GF-D8 (cell line): Measurements from ENCODE around the gene TMEM252.

ENCODE experiments used
- DNase-seq: peaks from one replicate; lab custom pipeline; 2025; lab: John Stamatoyannopoulos, UW

Gene TMEM252

GRCh38 chr9:68541568-68541967, 885 bp upstream of the TMEM252 start:
- DNase-seq = no peak

DNA sequence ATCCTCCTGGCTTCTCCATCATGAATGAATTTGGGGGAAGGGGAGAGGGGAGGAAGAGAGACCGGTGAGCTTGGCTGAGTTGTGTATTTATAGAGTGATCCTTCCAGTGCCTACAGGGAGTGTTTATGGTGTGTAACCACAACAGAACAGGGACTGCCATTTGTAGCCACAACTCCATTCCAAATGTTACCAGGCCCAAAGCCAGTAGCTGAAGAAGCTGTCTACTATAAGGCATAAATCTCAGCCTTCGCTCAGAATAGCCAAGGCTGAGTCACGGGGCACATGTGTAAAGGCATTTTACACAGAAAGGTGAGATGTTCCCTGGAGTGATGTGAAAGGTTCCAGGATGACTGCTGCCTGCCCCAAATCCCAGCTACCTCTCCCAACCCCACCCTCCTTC, 2.5 kb downstream of the TMEM252 start:
- DNase-seq = no peak

- DNase-seq = no peak
These were observed 3.1 kb downstream of the TMEM252 start for GRCh38 chr9:68537616-68537880.

DNA sequence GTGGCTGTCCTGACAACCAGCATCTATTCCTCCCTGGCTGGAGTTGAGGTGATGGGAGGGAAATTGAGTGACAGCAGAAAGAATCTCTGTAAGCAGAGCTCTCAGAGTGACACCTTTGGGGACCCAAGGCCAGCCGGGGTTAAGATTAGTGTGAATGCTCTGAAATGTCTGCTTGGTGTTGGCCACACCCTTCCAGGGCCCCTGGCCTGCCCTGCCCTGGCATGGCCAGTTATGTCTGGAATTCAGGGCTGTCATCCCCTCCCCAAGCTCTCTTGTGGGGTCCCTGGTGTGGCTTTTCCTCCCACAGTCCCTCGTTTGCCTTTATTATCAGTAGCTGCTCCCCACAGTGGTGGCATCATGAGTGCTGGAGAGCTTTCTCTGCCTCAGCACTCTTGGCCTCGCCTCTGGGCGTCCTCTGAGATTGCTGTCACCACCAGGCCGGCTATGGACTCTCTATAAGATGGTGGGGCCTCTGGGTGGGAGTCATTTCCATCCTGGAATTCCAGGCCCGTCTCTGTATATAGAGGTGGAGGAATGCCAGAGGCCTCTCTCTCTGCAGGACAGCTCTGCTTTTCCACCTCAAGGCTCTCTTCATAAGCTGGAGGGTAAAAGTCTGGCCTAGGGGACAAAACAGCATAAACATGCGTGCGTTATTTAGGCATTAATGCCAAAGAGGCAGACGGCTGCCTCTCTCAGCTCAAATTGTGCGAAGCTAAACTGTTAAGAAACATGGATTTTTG, 3.6 kb downstream of the TMEM252 start:
- no peak for DNase-seq

- DNase-seq = no peak
These were observed 7.0 kb downstream of the TMEM252 start for GRCh38 chr9:68533678-68534077.

DNA sequence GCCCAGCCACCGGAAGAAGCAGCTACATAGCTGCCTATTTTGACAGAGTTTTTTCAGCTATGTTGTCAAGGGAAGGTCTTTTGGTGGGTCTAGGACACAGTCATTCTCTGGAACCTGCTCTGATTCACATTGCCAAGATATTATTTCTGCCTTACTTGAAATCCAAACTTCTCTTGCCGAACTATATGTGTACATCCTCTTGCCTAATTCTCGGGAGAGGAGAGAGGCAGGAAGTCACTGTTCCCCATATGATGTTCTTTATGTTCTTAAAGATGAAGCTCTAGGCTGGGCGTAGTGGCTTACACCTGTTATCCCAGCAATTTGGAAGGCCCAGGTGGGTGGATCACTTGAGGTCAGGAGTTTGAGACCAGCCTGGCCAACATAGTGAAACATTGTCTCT, 8.6 kb downstream of the TMEM252 start:
- DNase-seq = no peak

DNA sequence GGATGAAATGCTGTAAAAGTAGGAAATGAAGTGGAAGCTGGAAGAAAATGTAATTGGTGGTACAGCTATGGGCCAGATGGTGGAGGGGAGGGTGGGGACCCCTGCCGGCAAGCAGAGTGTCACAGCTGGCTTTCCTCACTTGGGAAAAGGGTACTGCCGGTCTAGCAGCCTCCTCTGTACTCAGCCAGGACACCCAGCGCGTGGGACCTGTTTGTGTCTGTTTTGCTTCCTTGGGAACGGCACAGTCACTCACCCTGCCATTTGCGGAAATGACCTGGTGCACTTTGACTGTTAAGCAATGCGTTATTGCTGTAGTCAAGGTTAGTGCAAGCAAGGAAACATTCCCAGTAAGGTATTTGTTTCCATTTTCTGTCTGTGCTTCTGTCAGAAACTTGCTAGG, 10.1 kb downstream of the TMEM252 start:
- DNase-seq = peak; percentile 19

- no peak for DNase-seq
These were observed 17.2 kb downstream of the TMEM252 start for GRCh38 chr9:68523367-68523936.

DNA sequence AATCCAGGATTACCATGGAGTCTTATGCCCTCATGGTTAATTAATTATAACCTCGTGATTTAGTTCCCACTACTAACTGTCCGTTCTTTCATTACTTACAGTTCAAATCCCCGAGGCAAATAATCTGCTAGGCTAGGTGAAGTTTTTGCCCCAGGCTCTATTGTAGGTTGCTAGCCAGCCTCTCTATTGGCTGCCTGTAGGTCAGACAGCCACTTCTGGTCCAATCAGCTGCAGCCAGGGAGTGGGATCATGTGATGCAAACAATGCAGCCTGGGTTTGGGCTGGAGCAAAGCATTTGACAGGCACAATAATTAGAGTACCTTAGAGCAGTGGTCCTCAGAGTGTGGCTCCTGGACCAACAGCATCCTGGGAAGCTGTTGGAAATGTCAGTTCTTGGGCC, 17.7 kb downstream of the TMEM252 start:
- no peak for DNase-seq

DNA sequence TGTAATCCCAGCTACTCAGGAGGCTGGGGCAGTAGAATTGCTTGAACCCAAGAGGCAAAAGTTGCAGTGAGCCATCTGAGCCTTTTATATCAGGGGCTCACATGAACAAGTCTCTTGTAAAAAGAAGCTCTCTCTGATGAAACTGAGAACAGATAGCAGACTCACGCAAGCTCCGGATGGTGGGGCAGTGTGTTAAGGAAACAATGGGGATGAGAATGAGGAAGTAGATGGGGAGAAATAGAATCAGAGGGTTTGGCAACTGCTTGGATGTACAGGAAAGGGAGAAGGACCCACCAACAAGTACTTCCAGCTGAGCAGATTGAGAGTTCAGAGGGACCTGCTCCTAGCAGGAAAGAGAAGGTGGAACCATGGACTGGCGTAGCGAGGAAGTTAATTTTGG, 18.6 kb downstream of the TMEM252 start:
- DNase-seq = peak; percentile 69

- DNase-seq = no peak
These were observed 25.2 kb downstream of the TMEM252 start for GRCh38 chr9:68515326-68516017.

DNA sequence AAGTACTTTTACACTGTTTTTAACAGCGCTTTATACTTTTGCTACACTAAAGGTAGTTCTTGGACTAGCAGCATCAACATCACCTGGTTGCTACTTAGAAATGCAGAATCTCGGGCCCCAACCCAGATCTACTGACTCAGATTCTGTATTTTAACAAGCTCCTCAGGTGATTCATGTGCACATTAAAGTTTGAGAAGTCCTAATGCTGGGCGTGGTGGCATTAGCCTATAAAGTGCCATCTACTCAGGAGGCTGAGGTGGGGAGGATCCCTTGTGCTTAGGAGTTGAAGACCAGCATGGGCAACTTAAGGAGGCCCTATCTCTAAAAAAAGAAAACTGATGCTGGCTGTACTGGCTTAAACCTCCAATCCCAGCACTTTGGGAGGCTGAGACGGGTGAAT, 26.7 kb downstream of the TMEM252 start:
- DNase-seq = no peak

- DNase-seq = no peak
These were observed 27.3 kb downstream of the TMEM252 start for GRCh38 chr9:68513385-68513784.

- no peak for DNase-seq
These were observed 31.0 kb downstream of the TMEM252 start for GRCh38 chr9:68509689-68510088.

GRCh38 chr9:68508547-68508946, 32.1 kb downstream of the TMEM252 start:
- DNase-seq = no peak

GRCh38 chr9:68507806-68508145, 32.9 kb downstream of the TMEM252 start:
- no peak for DNase-seq

DNA sequence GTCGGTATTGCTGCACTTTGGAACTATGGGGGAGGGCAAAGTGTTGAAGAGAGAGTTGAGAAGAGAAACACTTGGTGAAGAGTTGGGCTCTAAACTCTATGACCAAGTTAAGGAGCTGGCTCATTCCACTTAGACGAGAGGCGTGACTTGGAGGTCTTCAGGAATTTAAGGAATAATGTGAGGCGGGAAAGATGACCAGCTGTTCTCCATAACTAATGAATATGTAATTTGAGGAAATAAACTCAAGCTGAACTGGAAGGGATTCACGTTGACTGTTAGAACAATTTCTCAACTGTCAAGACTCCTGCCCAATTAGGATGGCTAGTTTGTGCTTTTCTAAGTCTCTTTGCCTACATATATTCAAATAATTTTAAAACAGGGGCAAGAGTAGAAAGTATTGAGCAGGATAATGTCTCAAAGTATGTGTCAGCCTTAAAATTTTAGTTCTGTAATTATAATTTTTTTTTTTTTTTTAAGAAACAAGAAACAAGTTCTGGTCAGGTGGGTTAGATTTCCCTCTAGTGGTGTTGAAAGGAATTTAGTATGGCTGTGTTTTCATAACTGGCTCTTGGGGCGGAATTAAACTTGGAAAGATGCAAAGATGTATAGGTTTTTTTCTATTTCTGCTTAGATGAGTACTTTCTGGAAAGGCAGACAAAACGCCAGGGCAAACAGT, 33.4 kb downstream of the TMEM252 start:
- no peak for DNase-seq

DNA sequence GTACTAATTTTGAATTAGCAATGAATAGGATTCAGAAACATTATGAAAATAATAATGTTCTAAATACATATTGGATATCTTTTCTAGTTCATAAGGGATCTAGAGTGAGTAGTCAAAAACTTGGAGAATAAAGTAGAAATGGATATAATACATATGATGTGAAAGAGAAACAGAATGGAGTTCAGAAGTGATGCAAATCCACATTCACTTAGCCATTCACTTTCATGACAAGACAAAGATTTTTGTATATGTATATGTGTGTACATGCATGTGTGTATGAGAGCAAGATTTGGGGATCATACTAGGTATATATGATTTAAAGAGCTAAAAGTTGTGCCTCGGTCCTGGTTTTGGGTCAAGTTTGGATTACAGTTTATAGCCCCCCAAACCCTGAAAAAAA, 34.1 kb downstream of the TMEM252 start:
- no peak for DNase-seq

GRCh38 chr9:68505681-68506409, 34.8 kb downstream of the TMEM252 start:
- no peak for DNase-seq

GRCh38 chr9:68502279-68502678, 38.4 kb downstream of the TMEM252 start:
- no peak for DNase-seq

DNA sequence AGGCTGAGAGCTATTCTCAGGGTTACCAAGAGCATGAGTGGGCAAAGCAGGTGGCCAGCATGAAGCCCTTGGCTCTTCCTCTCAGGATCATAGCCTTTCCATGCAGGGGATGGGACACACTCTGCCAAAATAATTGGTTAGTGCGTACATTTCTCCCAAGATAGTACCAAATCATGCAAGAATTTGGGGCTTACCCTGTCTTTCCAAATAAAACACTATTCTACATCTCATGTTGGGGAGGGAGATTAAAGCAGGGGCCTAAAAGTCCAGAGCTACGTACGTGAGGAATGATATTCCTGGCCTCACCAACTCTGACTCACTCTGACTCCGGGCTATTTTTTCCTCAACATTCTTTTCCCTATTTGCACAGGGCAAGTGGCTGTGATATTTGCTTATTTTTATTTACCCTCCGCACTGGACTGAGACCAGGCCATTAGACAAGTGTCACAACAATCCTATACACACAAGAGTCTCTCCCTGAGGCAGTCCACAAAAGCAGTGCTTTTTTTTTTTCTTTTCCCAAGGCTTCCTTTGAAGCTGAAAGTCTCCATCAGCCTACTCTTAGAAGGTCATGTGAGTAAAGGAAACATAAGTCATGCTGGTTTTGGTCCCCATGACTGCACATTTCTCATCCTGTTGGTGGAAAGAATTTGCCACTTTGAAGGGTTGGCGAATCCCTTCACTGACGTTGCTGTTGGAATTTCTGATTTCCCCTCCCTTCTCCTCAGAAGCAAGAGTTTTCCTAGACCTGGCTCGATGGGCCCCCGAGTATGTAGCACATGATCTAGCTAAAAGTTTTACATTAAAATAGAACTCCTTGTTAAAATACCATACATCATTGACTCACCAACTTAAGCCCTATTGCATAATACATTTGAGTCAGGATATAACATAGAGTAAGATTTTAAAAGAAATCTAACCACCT, 40.0 kb downstream of the TMEM252 start:
- no peak for DNase-seq
